Measurements from ENCODE around the gene RSL24D1. TPM values are rescaled to one million over a fixed set of nuclear protein-coding genes. Genes with fewer than 3 reads are reported as not detected.
"Not testable (repeated sequence)": the region's sequence is repeated elsewhere in the genome, so short reads cannot be mapped to it uniquely, and the experiment has no call there.

Gene RSL24D1
- total RNA-seq, 1 donor from 2014 or later: 68.3 TPM

- peak; percentile 87 for TF ChIP-seq CTCF (conservative IDR thresholded peaks at IDR 0.05)
- Mint-ChIP-seq H3K27me3 (no peaks in the 10 kb centered on the region), H3K9me3 (no peaks in the 10 kb centered on the region), H3K4me1 (ENCODE audit: unreplicated experiment) (no peaks in the 10 kb centered on the region), H3K4me3 (no peak overlapping the region), H3K27ac (no peak overlapping the region), H3K36me3 (no peaks in the 10 kb centered on the region)
- DNase-seq (ENCODE audit: extremely low spot score, unreplicated experiment): no peak
Measured at GRCh38 chr15:55168350-55168974, 28.3 kb downstream of the RSL24D1 start.

- Mint-ChIP-seq H3K27ac (no peak overlapping the region), H3K9me3 (no peaks in the 10 kb centered on the region), H3K4me3 (no peak overlapping the region), H3K27me3 (no peaks in the 10 kb centered on the region), H3K4me1 (ENCODE audit: unreplicated experiment) (no peaks in the 10 kb centered on the region), H3K36me3 (no peaks in the 10 kb centered on the region)
- TF ChIP-seq CTCF (conservative IDR thresholded peaks at IDR 0.05): no peak
- DNase-seq (ENCODE audit: extremely low spot score, unreplicated experiment): no peak
Measured at GRCh38 chr15:55164284-55164683, 32.5 kb downstream of the RSL24D1 start.

GRCh38 chr15:55151631-55152030 lies 45.1 kb downstream of the RSL24D1 start:
- Mint-ChIP-seq H3K9me3 (no peaks in the 10 kb centered on the region), H3K36me3 (no peaks in the 10 kb centered on the region), H3K4me3 (no peak overlapping the region), H3K27ac (no peak overlapping the region), H3K4me1 (ENCODE audit: unreplicated experiment) (no peaks in the 10 kb centered on the region), H3K27me3 (no peaks in the 10 kb centered on the region)
- no peak for DNase-seq (ENCODE audit: extremely low spot score, unreplicated experiment)
- no peak for TF ChIP-seq CTCF (conservative IDR thresholded peaks at IDR 0.05)

GRCh38 chr15:55143132-55143531 lies 53.6 kb downstream of the RSL24D1 start:
- not testable (repeated sequence) for H3K27me3 Mint-ChIP-seq

GRCh38 chr15:55133972-55134371 lies 62.8 kb downstream of the RSL24D1 start:
- no peaks in the 10 kb centered on the region for H3K36me3 Mint-ChIP-seq
- H3K4me1 Mint-ChIP-seq (ENCODE audit: unreplicated experiment): no peaks in the 10 kb centered on the region
- no peak overlapping the region for H3K27ac Mint-ChIP-seq
- DNase-seq (ENCODE audit: extremely low spot score, unreplicated experiment): no peak
- H3K9me3 Mint-ChIP-seq: no peaks in the 10 kb centered on the region
- peaks cover 10% of the 10 kb centered on the region for H3K27me3 Mint-ChIP-seq
- no peak for TF ChIP-seq CTCF (conservative IDR thresholded peaks at IDR 0.05)
- H3K4me3 Mint-ChIP-seq: no peak overlapping the region

More at GRCh38 chr15:55143132-55143531, 53.6 kb downstream of the RSL24D1 start:
- not testable (repeated sequence) for H3K9me3 Mint-ChIP-seq; DNase-seq (ENCODE audit: extremely low spot score, unreplicated experiment); H3K27ac Mint-ChIP-seq; H3K4me3 Mint-ChIP-seq; H3K36me3 Mint-ChIP-seq; H3K4me1 Mint-ChIP-seq (ENCODE audit: unreplicated experiment)

- DNase-seq (ENCODE audit: extremely low spot score, unreplicated experiment): no peak
Measured at GRCh38 chr15:55132672-55133071, 64.1 kb downstream of the RSL24D1 start.

More at GRCh38 chr15:55132672-55133071, 64.1 kb downstream of the RSL24D1 start:
- Mint-ChIP-seq H3K27me3 (peaks cover 6% of the 10 kb centered on the region), H3K4me3 (no peak overlapping the region), H3K36me3 (no peaks in the 10 kb centered on the region), H3K9me3 (no peaks in the 10 kb centered on the region), H3K4me1 (ENCODE audit: unreplicated experiment) (no peaks in the 10 kb centered on the region), H3K27ac (no peak overlapping the region)
- TF ChIP-seq CTCF (conservative IDR thresholded peaks at IDR 0.05): no peak

Other genes with a start within 250 kb of the RSL24D1 start
- gene RAB27A, start 92.9 kb upstream of the RSL24D1 start, total RNA-seq (ENCODE audit: low replicate concordance): 13.4 and 14.5 TPM in 2 replicates
- 10.2 and 11.2 TPM in 2 replicates for gene PIGBOS1, start 122.2 kb upstream of the RSL24D1 start, total RNA-seq (ENCODE audit: low replicate concordance)
- 8.4 and 10.2 TPM in 2 replicates for gene PIGB, start 122.3 kb upstream of the RSL24D1 start, total RNA-seq (ENCODE audit: low replicate concordance)
- 26.5 and 31.0 TPM in 2 replicates for gene CCPG1, start 211.4 kb upstream of the RSL24D1 start, total RNA-seq (ENCODE audit: low replicate concordance)
- 2.1 and 2.3 TPM in 2 replicates for gene PIERCE2, start 211.6 kb upstream of the RSL24D1 start, total RNA-seq (ENCODE audit: low replicate concordance)

Data from type B pancreatic cell (in vitro differentiated cells).